Keratinocyte (primary cell): ENCODE results near the gene TSHZ2.

ENCODE experiments used
- CTCF ChIP-seq, 3 experiments: IDR thresholded peaks in 1 of 3; conservative IDR thresholded peaks in 1 of 3; optimal IDR thresholded peaks in 1 of 3; 2 replicates in 2 of 3; 3 replicates in 1 of 3; pipeline versions ENCODE3 to v1.5.1; 2011; ENCODE audit warnings: low read length in 3 of 3, mild to moderate bottlenecking in 3 of 3, moderate library complexity in 2 of 3, control low read depth in 1 of 3, inconsistent platforms in 1 of 3; ENCODE audit not compliant: insufficient read depth in 2 of 3; ENCODE audit errors: extremely low read depth in 1 of 3
- EZH2 ChIP-seq: IDR thresholded peaks from one replicate; pipeline ENCODE4 v1.6.1; 2012; ENCODE audit warnings: inconsistent platforms, mild to moderate bottlenecking, low read length, moderate library complexity

GRCh38 chr20:53013183-53013582 lies 41.0 kb downstream of the TSHZ2 start:
- TF ChIP-seq CTCF (optimal IDR thresholded peaks at IDR 0.05 in 1 of 3, IDR thresholded peaks at IDR 0.05 in 1 of 3, conservative IDR thresholded peaks at IDR 0.05 in 1 of 3; ENCODE audit: extremely low read depth in 1 of 3, insufficient read depth in 2 of 3, low read length in 3 of 3), result no peak
- no peak for TF ChIP-seq EZH2
